Progenitor cell of endocrine pancreas (in vitro differentiated cells): ENCODE results near the gene SOWAHA. TPM values are rescaled to one million over a fixed set of nuclear protein-coding genes. Genes with fewer than 3 reads are reported as not detected.
"Not testable (repeated sequence)": the region's sequence is repeated elsewhere in the genome, so short reads cannot be mapped to it uniquely, and the experiment has no call there.

Experiments
- DNase-seq: peaks from one replicate; pipeline ENCODE4 v3.0.0; 2021; ENCODE audit warnings: low spot score; ENCODE audit not compliant: unreplicated experiment
- H3K27ac Mint-ChIP-seq: 2 replicates; pipeline ENCODE4 v1.8.0; 2021; ENCODE audit warnings: mild to moderate bottlenecking, moderate library complexity, mixed read lengths
- H3K27me3 Mint-ChIP-seq: 2 replicates; pipeline ENCODE4 v1.8.0; 2021; ENCODE audit warnings: mixed read lengths
- H3K36me3 Mint-ChIP-seq: 2 replicates; pipeline ENCODE4 v1.8.0; 2022; ENCODE audit warnings: mixed read lengths; ENCODE audit not compliant: insufficient read depth
- H3K4me1 Mint-ChIP-seq: 2 replicates; pipeline ENCODE4 v1.8.0; 2021; ENCODE audit warnings: low read depth, mixed read lengths
- H3K4me3 Mint-ChIP-seq: 2 replicates; pipeline ENCODE4 v1.8.0; 2021; ENCODE audit warnings: low read depth, mild to moderate bottlenecking, moderate library complexity, mixed read lengths
- H3K9me3 Mint-ChIP-seq: 2 replicates; pipeline ENCODE4 v1.8.0; 2021; ENCODE audit warnings: low read depth, mixed read lengths
- total RNA-seq: library from RNA; stranded (reverse); gene quantifications from 2 replicates; pipeline ENCODE4 v1.2.1, GENCODE V29; 2021
- TF ChIP-seq, protein P1 (sequence below): fragments of 200-600 bp; sonication (generic); IDR thresholded peaks from one replicate; pipeline ENCODE4 v1.5.0; 2021; ENCODE audit warnings: antibody characterized with exemption, mild to moderate bottlenecking; ENCODE audit not compliant: unreplicated experiment

SOWAHA gene
- total RNA-seq, 1 donor from 2014 or later = 1.3 TPM

DNA sequence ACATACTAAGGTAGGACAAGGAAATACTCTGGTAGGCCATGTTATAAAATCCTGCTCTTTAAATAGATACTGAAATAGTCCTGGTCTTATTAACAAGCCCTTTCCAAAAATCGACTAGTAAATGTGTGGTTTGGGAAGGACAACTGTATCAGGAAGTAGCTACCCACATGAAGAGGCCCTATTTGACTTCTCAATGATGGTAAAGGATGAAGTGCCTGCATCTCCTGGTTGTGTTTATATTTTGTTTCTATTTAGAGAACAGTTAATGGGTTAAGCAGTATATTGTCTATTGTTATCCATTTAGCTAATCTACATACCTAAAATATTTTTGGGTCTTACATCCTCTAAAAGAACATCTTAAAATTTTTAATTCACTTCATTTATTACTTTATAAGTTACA, 40.7 kb downstream of the SOWAHA start:
- TF ChIP-seq, protein P1, sequence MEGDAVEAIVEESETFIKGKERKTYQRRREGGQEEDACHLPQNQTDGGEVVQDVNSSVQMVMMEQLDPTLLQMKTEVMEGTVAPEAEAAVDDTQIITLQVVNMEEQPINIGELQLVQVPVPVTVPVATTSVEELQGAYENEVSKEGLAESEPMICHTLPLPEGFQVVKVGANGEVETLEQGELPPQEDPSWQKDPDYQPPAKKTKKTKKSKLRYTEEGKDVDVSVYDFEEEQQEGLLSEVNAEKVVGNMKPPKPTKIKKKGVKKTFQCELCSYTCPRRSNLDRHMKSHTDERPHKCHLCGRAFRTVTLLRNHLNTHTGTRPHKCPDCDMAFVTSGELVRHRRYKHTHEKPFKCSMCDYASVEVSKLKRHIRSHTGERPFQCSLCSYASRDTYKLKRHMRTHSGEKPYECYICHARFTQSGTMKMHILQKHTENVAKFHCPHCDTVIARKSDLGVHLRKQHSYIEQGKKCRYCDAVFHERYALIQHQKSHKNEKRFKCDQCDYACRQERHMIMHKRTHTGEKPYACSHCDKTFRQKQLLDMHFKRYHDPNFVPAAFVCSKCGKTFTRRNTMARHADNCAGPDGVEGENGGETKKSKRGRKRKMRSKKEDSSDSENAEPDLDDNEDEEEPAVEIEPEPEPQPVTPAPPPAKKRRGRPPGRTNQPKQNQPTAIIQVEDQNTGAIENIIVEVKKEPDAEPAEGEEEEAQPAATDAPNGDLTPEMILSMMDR = no peak
- H3K36me3 Mint-ChIP-seq = no peaks in the 10 kb centered on the region
- H3K27me3 Mint-ChIP-seq = no peaks in the 10 kb centered on the region
- no peak for DNase-seq
- H3K4me1 Mint-ChIP-seq = peaks cover 5% of the 10 kb centered on the region
- H3K27ac Mint-ChIP-seq = no peak overlapping the region
- H3K4me3 Mint-ChIP-seq = no peak overlapping the region
- H3K9me3 Mint-ChIP-seq = no peaks in the 10 kb centered on the region

DNA sequence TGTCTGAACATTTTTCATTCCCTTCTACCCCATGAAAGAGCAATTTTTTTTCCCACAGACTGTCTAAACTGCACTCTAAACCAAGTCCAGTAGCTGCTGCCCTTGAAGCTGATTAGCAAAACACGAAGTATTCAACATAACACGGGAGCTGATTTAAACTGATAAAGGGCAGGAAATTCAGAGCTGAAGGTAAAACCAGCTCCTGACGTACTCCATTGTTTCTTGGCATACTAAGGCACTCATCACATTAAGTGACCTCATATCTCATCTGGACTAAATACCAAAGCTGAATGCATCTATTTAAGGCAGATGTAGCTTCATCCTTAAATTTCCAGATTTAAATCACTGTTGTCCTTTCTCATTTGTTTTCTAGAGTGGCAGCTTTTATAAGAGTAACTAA, 41.2 kb downstream of the SOWAHA start:
- Mint-ChIP-seq H3K9me3 (no peaks in the 10 kb centered on the region), H3K4me3 (no peak overlapping the region), H3K4me1 (peaks cover 3% of the 10 kb centered on the region), H3K36me3 (no peaks in the 10 kb centered on the region), H3K27ac (no peak overlapping the region), H3K27me3 (no peaks in the 10 kb centered on the region)
- no peak for DNase-seq
- TF ChIP-seq, protein P1 = no peak

DNA sequence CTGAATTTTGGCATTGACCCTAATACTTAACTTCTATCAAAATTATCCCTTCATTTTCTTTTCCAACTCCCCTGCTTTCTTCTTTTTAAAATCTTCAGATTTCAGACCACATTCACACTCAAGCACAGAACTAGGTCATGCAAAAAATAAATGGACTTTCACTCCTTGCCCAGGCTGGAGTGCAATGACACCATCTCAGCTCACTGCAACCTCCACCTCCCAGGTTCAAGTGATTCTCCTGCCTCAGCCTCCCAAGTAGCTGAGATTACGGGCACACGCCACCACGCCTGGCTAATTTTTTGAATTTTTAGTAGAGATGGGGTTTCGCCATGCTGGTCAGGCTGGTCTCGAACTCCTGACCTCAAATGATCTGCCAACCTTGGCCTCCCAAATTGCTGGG, 41.9 kb downstream of the SOWAHA start:
- not testable (repeated sequence) for H3K36me3 Mint-ChIP-seq, H3K27ac Mint-ChIP-seq, H3K4me1 Mint-ChIP-seq, H3K9me3 Mint-ChIP-seq, H3K4me3 Mint-ChIP-seq, DNase-seq, H3K27me3 Mint-ChIP-seq

DNA sequence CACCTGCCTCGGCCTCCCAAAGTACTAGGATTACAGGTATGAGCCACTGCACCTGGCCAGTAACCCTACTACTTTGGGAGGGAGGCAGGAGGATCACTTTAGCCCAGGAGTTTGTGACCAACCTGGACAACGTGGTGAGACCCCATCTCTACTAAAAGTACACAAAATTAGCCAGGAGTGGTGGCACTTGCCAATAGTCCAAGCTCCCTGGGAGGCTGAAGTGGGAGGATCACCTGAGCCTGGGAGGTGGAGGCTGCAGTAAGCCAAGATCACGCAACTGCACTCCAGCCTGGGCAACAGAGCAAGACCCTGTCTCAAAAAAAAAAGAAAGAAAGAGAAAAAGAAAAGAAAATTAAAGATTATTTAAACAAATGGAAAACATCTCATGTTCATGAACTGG, 42.9 kb downstream of the SOWAHA start:
- TF ChIP-seq, protein P1 = no peak
- H3K4me1 Mint-ChIP-seq = peaks cover 3% of the 10 kb centered on the region
- H3K27me3 Mint-ChIP-seq = no peaks in the 10 kb centered on the region
- H3K27ac Mint-ChIP-seq = no peak overlapping the region
- no peaks in the 10 kb centered on the region for H3K9me3 Mint-ChIP-seq
- no peak overlapping the region for H3K4me3 Mint-ChIP-seq
- H3K36me3 Mint-ChIP-seq = no peaks in the 10 kb centered on the region
- DNase-seq = no peak

DNA sequence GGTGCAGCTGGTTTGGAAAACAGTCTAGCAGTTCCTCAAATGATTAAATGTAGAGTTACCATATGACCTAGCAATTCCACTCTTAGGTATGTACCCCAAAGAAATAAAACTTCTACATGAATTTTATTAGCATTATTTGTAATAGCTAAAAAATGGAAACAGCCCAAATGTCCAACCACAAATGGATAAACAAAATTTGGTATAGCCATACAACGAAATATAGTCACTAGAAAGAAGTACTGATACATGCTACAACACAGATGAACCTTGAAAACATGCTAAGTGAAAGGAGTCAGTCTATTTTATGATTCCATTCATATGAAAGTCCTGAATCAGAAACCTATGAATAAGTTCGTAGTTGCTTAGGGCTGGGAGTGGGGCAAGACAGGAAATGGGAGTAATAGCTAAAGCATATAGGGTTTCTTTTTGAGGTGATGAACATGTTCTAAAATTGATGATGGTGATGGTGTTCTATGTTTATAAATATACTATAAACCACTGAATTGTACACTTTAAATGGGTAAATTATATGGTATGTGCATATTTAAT, 46.9 kb downstream of the SOWAHA start:
- H3K9me3 Mint-ChIP-seq = no peaks in the 10 kb centered on the region

DNA sequence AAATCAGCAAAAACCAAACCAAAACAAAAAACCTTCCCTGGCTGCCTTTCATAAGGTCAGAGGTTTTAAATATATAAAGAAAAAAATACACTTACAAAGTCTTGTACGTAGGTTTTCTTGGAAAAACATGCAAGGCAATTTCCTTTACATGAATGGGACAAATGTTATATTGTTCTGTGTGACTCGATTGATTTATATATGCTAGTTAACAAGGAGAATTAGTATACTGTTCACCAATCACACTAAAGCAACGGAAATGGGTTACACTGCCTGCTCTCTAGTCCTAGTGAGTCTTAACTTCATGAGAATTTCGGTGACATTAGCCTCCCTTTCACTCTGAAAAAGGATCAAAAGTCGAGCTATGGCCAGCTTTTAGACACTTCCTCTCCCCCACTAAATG, 47.6 kb downstream of the SOWAHA start:
- DNase-seq = no peak
- Mint-ChIP-seq H3K4me3 (no peak overlapping the region), H3K36me3 (no peaks in the 10 kb centered on the region), H3K27ac (no peak overlapping the region), H3K9me3 (no peaks in the 10 kb centered on the region), H3K4me1 (peaks cover 5% of the 10 kb centered on the region), H3K27me3 (no peaks in the 10 kb centered on the region)
- TF ChIP-seq, protein P1 = no peak

More for the DNA sequence above, 46.9 kb downstream of the SOWAHA start:
- no peak overlapping the region for H3K27ac Mint-ChIP-seq
- H3K36me3 Mint-ChIP-seq = no peaks in the 10 kb centered on the region
- TF ChIP-seq, protein P1 = no peak
- no peaks in the 10 kb centered on the region for H3K27me3 Mint-ChIP-seq
- DNase-seq = no peak
- no peaks in the 10 kb centered on the region for H3K4me1 Mint-ChIP-seq
- no peak overlapping the region for H3K4me3 Mint-ChIP-seq
